Fibroblast of skin of abdomen (primary cell): ENCODE results near the gene SERPINB4.

Source experiments
- DNase-seq: peaks from one replicate; pipeline ENCODE4 v3.0.0-alpha.2; 2013

The SERPINB4 gene

GRCh38 chr18:63626431-63626830 is 17.6 kb downstream of the SERPINB4 start:
- DNase-seq, result no peak

- DNase-seq, result no peak
Measured at GRCh38 chr18:63624863-63625262, 19.2 kb downstream of the SERPINB4 start.

GRCh38 chr18:63619661-63620060 is 24.4 kb downstream of the SERPINB4 start:
- DNase-seq, result no peak

GRCh38 chr18:63617915-63618234 is 26.2 kb downstream of the SERPINB4 start:
- DNase-seq, result no peak

GRCh38 chr18:63617049-63617914 is 26.8 kb downstream of the SERPINB4 start:
- DNase-seq, result no peak

GRCh38 chr18:63613420-63613819 is 30.6 kb downstream of the SERPINB4 start:
- no peak for DNase-seq

- DNase-seq, result no peak
Measured at GRCh38 chr18:63606526-63606925, 37.5 kb downstream of the SERPINB4 start.

- peak; percentile 14 for DNase-seq
Measured at GRCh38 chr18:63604791-63605567, 39.1 kb downstream of the SERPINB4 start.

- peak; percentile 45 for DNase-seq
Measured at GRCh38 chr18:63603772-63604171, 40.3 kb downstream of the SERPINB4 start.

GRCh38 chr18:63603355-63603754 is 40.7 kb downstream of the SERPINB4 start:
- DNase-seq, result no peak

- no peak for DNase-seq
Measured at GRCh38 chr18:63596964-63597363, 47.1 kb downstream of the SERPINB4 start.

- no peak for DNase-seq
Measured at GRCh38 chr18:63592471-63592870, 51.6 kb downstream of the SERPINB4 start.

- DNase-seq, result no peak
Measured at GRCh38 chr18:63591725-63592124, 52.3 kb downstream of the SERPINB4 start.

GRCh38 chr18:63590966-63591695 is 52.9 kb downstream of the SERPINB4 start:
- DNase-seq, result no peak

- peak; percentile 11 for DNase-seq
Measured at GRCh38 chr18:63590373-63590772, 53.7 kb downstream of the SERPINB4 start.

GRCh38 chr18:63588909-63589308 is 55.1 kb downstream of the SERPINB4 start:
- peak; percentile 13 for DNase-seq
